Measurements from ENCODE around the gene HCN1. TPM values are rescaled to one million over a fixed set of nuclear protein-coding genes. Genes with fewer than 3 reads are reported as not detected.
"Not testable (repeated sequence)": the region's sequence is repeated elsewhere in the genome, so short reads cannot be mapped to it uniquely, and the experiment has no call there.

Gene HCN1
- total RNA-seq, 1 donor from 2014 or later: 0.14 TPM

DNA sequence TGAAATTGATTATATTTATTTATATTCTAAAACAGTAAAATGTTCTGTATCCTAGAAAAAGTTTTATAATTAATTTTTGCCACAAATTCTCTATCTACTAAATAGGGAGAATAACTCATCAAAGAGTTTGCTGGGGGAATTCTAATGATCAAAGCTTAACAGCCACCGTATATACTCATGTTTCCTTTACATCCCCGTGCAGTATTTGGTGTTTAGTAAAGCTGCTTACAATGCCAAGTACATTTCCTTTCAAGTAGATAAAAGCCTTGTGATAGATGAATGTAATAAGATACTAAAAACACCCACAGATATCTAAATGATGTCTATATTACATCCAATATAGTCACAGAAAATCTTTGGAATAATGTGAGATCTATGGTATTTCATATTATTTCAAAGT lies 312.2 kb downstream of the HCN1 start:
- no peaks in the 10 kb centered on the region for H3K36me3 ChIP-seq
- intact Hi-C loops (cut with micrococcal nuclease): no loop called here
- no peak for DNase-seq
- H3K4me3 ChIP-seq: no peak overlapping the region
- H3K27me3 ChIP-seq (ENCODE audit: low read depth): no peaks in the 10 kb centered on the region
- H3K27ac ChIP-seq (replicated peaks): no peak overlapping the region
- peaks cover 6% of the 10 kb centered on the region for H3K4me1 ChIP-seq
- peaks cover 13% of the 10 kb centered on the region for H3K9me3 ChIP-seq (replicated peaks)
- TF ChIP-seq, protein P1, sequence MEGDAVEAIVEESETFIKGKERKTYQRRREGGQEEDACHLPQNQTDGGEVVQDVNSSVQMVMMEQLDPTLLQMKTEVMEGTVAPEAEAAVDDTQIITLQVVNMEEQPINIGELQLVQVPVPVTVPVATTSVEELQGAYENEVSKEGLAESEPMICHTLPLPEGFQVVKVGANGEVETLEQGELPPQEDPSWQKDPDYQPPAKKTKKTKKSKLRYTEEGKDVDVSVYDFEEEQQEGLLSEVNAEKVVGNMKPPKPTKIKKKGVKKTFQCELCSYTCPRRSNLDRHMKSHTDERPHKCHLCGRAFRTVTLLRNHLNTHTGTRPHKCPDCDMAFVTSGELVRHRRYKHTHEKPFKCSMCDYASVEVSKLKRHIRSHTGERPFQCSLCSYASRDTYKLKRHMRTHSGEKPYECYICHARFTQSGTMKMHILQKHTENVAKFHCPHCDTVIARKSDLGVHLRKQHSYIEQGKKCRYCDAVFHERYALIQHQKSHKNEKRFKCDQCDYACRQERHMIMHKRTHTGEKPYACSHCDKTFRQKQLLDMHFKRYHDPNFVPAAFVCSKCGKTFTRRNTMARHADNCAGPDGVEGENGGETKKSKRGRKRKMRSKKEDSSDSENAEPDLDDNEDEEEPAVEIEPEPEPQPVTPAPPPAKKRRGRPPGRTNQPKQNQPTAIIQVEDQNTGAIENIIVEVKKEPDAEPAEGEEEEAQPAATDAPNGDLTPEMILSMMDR (IDR thresholded peaks at IDR 0.05; ENCODE audit: borderline replicate concordance): no peak

DNA sequence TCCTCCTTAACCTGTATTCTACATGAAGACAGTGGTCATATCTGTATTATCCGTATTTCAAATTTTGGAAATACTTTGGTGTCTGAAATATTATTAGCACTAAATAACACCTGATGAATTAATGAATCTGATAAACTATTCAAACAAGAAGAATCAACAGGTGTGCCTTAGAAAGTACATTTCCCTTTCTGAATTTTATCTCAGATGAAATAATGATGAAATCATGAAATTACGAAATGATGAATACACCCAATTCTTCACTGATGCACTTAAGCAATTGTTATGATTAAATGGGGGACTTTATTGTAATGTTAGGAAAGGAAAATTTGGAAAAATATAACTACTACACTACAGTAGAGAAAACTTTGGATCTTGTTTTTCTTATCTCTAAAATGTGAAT lies 313.6 kb downstream of the HCN1 start:
- intact Hi-C loops (cut with micrococcal nuclease): no loop called here
- H3K9me3 ChIP-seq (replicated peaks): peaks cover 22% of the 10 kb centered on the region
- peaks cover 6% of the 10 kb centered on the region for H3K4me1 ChIP-seq
- no peak for DNase-seq
- H3K27me3 ChIP-seq (ENCODE audit: low read depth): no peaks in the 10 kb centered on the region
- no peak overlapping the region for H3K4me3 ChIP-seq
- TF ChIP-seq, protein P1 (IDR thresholded peaks at IDR 0.05; ENCODE audit: borderline replicate concordance): no peak
- no peak overlapping the region for H3K27ac ChIP-seq (replicated peaks)
- no peaks in the 10 kb centered on the region for H3K36me3 ChIP-seq

DNA sequence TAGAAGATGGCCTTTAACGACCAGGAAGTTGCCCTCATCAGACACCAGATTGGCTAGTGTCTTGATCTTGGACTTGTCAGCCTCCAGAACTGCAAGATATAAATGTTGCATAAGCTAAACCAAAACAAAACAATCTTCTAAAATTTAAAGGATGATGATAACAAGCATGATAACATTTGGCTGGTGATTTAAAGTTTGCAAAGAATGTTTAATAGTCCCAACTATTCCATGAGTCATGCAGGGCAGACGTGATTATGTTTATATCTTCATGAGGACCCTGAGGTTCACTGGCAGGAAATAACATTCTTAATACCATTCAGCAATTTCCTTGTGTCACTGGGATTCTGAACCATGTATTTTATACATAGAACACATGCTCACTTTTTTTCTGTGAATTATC lies 319.8 kb downstream of the HCN1 start:
- no peaks in the 10 kb centered on the region for H3K4me1 ChIP-seq
- no peaks in the 10 kb centered on the region for H3K27me3 ChIP-seq (ENCODE audit: low read depth)
- H3K36me3 ChIP-seq: no peaks in the 10 kb centered on the region
- no peak overlapping the region for H3K27ac ChIP-seq (replicated peaks)
- intact Hi-C loops (cut with micrococcal nuclease): no loop called here
- TF ChIP-seq, protein P1 (IDR thresholded peaks at IDR 0.05; ENCODE audit: borderline replicate concordance): no peak
- no peak for DNase-seq
- no peak overlapping the region for H3K4me3 ChIP-seq
- H3K9me3 ChIP-seq (replicated peaks): peaks cover 22% of the 10 kb centered on the region

DNA sequence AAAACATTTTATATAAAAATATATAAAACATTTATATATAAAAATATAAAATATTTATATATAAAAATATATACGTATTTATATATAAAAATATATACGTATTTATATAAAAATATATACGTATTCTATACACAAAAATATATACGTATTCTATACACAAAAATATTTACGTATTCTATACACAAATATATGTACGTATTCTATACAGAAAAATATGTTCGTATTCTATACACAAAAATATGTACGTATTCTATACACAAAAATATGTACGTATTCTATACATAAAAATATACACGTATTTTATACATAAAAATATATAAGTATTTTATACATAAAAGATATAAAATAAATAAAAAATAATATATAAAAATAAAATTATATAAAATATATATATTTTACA lies 323.6 kb downstream of the HCN1 start:
- Histone ChIP-seq H3K9me3 (replicated peaks) (no peaks in the 10 kb centered on the region), H3K4me1 (no peaks in the 10 kb centered on the region), H3K27me3 (ENCODE audit: low read depth) (no peaks in the 10 kb centered on the region), H3K4me3 (no peak overlapping the region), H3K36me3 (no peaks in the 10 kb centered on the region), H3K27ac (replicated peaks) (no peak overlapping the region)
- TF ChIP-seq, protein P1 (IDR thresholded peaks at IDR 0.05; ENCODE audit: borderline replicate concordance): no peak
- intact Hi-C loops (cut with micrococcal nuclease): no loop called here
- DNase-seq: no peak

DNA sequence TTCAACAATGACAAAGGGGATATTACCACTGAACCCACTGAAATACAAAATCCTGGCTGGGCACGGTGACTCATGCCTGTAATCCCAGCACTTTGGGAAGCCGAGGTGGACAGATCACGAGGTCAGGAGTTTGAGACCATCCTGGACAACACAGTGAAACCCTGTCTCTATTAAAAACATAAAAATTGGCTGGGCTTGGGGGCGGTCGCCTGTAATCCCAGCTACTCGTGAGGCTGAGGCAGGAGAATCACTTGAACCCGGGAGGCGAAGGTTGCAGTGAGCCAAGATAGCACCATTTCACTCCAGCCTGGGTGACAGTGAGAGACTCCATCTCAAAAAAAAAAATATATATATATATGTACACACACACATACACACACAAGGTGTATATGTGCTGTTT lies 324.8 kb downstream of the HCN1 start:
- H3K4me3 ChIP-seq; DNase-seq; H3K4me1 ChIP-seq; intact Hi-C loops (cut with micrococcal nuclease); H3K27ac ChIP-seq (replicated peaks); H3K9me3 ChIP-seq (replicated peaks); H3K36me3 ChIP-seq; H3K27me3 ChIP-seq (ENCODE audit: low read depth): not testable (repeated sequence)

DNA sequence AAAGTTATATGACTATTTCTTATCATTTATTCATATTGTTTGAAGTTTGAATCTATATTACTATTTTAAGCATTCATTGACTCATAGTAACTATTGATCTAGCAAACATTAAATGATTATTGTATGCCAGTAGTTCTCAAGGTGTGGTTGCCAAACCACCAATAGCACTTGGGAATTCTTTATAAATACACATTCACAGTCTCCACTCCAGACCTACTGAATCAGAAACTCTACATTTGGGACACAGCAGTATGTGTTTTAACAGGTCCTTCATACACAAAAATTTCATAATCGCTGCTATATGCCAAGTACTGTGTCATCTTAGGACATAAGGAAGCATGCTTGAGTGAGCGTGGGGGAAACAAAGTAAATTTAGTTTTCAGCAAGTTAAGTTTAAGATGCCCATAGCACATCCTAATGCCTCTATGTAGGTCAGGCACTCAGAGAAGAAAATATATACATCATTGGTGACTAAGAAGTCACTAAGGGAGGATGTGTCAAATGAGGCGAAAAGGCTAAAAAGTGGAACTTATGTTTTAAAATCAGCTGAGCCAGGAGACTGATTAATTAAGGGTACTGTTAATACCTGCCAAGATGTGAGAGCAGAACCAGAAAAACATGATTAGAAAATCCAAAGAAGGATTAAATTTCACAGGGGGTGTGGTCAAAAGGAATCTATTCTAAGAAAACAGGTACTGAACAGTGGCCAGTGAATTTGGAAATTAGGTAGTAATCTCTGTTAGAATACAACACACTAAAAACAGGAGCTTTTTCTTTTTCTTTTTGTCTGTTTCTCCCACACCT lies 340.8 kb downstream of the HCN1 start:
- Histone ChIP-seq H3K27me3 (ENCODE audit: low read depth) (no peaks in the 10 kb centered on the region), H3K4me3 (no peak overlapping the region), H3K9me3 (replicated peaks) (peaks cover 6% of the 10 kb centered on the region), H3K4me1 (no peaks in the 10 kb centered on the region), H3K36me3 (no peaks in the 10 kb centered on the region), H3K27ac (replicated peaks) (no peak overlapping the region)
- intact Hi-C loops (cut with micrococcal nuclease): no loop called here
- TF ChIP-seq, protein P1 (IDR thresholded peaks at IDR 0.05; ENCODE audit: borderline replicate concordance): no peak
- DNase-seq: no peak

All from left ventricle myocardium inferior (tissue), 1 donor.